ENCODE data around the gene GPR65. TPM values are rescaled to one million over a fixed set of nuclear protein-coding genes. Genes with fewer than 3 reads are reported as not detected.

Gene GPR65
- total RNA-seq, 4 donors from 2014 or later, result 1.1 to 2.1 (median 1.3) TPM

- Histone ChIP-seq H3K36me3 (no peaks in the 10 kb centered on the region), H3K9me3 (no peaks in the 10 kb centered on the region), H3K27ac (no peak overlapping the region), H3K27me3 (no peaks in the 10 kb centered on the region), H3K4me1 (peaks cover 0 to 4% (median 0%) of the 10 kb centered on the region in 4 donors), H3K4me3 (no peak overlapping the region)
- WGBS, 2 donors, result 87 to 90% methylated on average over 1 of the region's 1 CpG
- DNase-seq (ENCODE audit: low spot score in 2 of 2), result no peak
- TF ChIP-seq CTCF (IDR thresholded peaks at IDR 0.05) (no peak), EP300 (IDR thresholded peaks at IDR 0.05) (no peak), POLR2A (IDR thresholded peaks at IDR 0.05) (no peak)
These were observed 4.6 kb downstream of the GPR65 start for GRCh38 chr14:88009486-88009885.

- WGBS, 2 donors, result 36 to 42% methylated on average over 2 of the region's 2 CpGs
- TF ChIP-seq POLR2A (IDR thresholded peaks at IDR 0.05) (no peak), CTCF (IDR thresholded peaks at IDR 0.05) (no peak), EP300 (IDR thresholded peaks at IDR 0.05) (no peak)
These were observed 5.4 kb downstream of the GPR65 start for GRCh38 chr14:88010331-88010730.

GRCh38 chr14:88012495-88012894, 7.6 kb downstream of the GPR65 start:
- Histone ChIP-seq H3K27me3 (no peaks in the 10 kb centered on the region), H3K4me3 (no peak overlapping the region), H3K27ac (no peak overlapping the region), H3K9me3 (no peaks in the 10 kb centered on the region), H3K4me1 (peaks cover 0 to 4% (median 0%) of the 10 kb centered on the region in 4 donors), H3K36me3 (no peaks in the 10 kb centered on the region)
- TF ChIP-seq EP300 (IDR thresholded peaks at IDR 0.05) (no peak), POLR2A (IDR thresholded peaks at IDR 0.05) (no peak)
- DNase-seq (ENCODE audit: low spot score in 2 of 2), result no peak
- WGBS, 2 donors, result 77 to 80% methylated on average over 5 of the region's 5 CpGs

More at GRCh38 chr14:88010331-88010730, 5.4 kb downstream of the GPR65 start:
- DNase-seq (ENCODE audit: low spot score in 2 of 2), result no peak
- Histone ChIP-seq H3K4me3 (no peak overlapping the region), H3K4me1 (peaks cover 0 to 4% (median 0%) of the 10 kb centered on the region in 4 donors), H3K36me3 (no peaks in the 10 kb centered on the region), H3K9me3 (no peaks in the 10 kb centered on the region), H3K27me3 (no peaks in the 10 kb centered on the region), H3K27ac (no peak overlapping the region)

- no peak overlapping the region for H3K4me3 ChIP-seq
- TF ChIP-seq POLR2A (IDR thresholded peaks at IDR 0.05), result no peak
- TF ChIP-seq EP300 (IDR thresholded peaks at IDR 0.05), result no peak
- TF ChIP-seq CTCF (IDR thresholded peaks at IDR 0.05), result peak; percentile 77 to 90 (median 85)
- DNase-seq (ENCODE audit: low spot score in 2 of 2), result peak; percentile 55 to 77
- WGBS, 2 donors, result 7 to 10% methylated on average over 7 of the region's 7 CpGs
- no peaks in the 10 kb centered on the region for H3K27me3 ChIP-seq
- no peaks in the 10 kb centered on the region for H3K9me3 ChIP-seq
- no peaks in the 10 kb centered on the region for H3K36me3 ChIP-seq
- no peak overlapping the region for H3K27ac ChIP-seq
- peaks cover 0 to 4% (median 0%) of the 10 kb centered on the region in 4 donors for H3K4me1 ChIP-seq
These were observed 8.9 kb downstream of the GPR65 start for GRCh38 chr14:88013750-88014349.

- TF ChIP-seq EP300 (IDR thresholded peaks at IDR 0.05) (no peak), POLR2A (IDR thresholded peaks at IDR 0.05) (no peak), CTCF (IDR thresholded peaks at IDR 0.05) (no peak)
- no peak for DNase-seq (ENCODE audit: low spot score in 2 of 2)
- H3K9me3 ChIP-seq, result no peaks in the 10 kb centered on the region
- no peaks in the 10 kb centered on the region for H3K27me3 ChIP-seq
- no peaks in the 10 kb centered on the region for H3K36me3 ChIP-seq
- 59 to 67% methylated on average over 2 of the region's 2 CpGs for WGBS, 2 donors
- peaks cover 0 to 4% (median 0%) of the 10 kb centered on the region in 4 donors for H3K4me1 ChIP-seq
- H3K4me3 ChIP-seq, result no peak overlapping the region
- no peak overlapping the region for H3K27ac ChIP-seq
These were observed 11.8 kb downstream of the GPR65 start for GRCh38 chr14:88016768-88017167.

Data from tibial nerve (tissue), 4 donors.